Measurements from ENCODE around the gene FAAP20.

Gene FAAP20

DNA sequence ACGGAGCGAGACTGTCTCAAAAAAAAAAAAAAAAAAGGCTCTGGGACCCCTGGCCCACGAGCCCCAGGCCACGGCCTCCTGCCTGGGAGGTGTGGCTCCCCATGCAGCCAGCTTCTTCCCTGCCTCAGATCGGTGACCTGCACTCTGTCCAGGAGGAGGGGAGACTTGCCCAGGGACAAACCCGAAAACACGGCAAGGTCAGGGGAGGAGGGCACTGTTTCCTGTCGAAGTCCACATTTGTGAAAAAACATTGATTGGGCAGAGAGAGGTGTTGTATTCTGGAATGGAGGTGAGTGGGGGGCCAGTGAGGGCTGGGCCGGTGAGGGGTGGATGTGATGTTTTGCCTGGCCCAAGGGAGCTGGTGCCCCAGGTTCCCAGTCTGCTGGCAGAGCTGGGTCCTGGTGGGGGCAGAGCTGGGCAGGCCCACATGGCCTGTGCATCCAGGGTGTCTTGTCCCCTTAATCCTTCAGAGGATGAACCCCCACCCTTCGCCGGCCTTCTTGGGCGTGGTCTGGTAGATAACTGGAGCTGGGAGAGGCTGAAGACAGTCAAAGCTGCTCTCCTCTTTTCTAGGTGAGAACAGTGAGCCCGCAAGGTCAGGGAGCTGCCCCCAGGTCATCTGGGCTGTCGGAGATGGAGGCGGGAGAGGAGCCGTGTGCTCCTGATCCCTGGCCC lies 12.4 kb upstream of the FAAP20 start:
- H3K36me3 ChIP-seq (ENCODE audit: control insufficient read depth in 1 of 2, insufficient read depth in 2 of 2, low read length in 2 of 2) = no peaks in the 10 kb centered on the region
- H3K27me3 ChIP-seq (ENCODE audit: low read depth, low read length) = no peaks in the 10 kb centered on the region
- peaks cover 0 to 47% of the 10 kb centered on the region in 2 donors for H3K4me1 ChIP-seq (ENCODE audit: control insufficient read depth in 1 of 2, insufficient read depth in 2 of 2, low read length in 2 of 2)
- H3K4me3 ChIP-seq (ENCODE audit: low read depth in 1 of 2, low read length in 2 of 2) = peak overlapping the region in 1 of 2 donors; percentile 36
- no peaks in the 10 kb centered on the region for H3K9me3 ChIP-seq (ENCODE audit: control insufficient read depth in 1 of 2, low read length in 2 of 2)
- H3K27ac ChIP-seq (ENCODE audit: low read length) = peak overlapping the region; percentile 39

DNA sequence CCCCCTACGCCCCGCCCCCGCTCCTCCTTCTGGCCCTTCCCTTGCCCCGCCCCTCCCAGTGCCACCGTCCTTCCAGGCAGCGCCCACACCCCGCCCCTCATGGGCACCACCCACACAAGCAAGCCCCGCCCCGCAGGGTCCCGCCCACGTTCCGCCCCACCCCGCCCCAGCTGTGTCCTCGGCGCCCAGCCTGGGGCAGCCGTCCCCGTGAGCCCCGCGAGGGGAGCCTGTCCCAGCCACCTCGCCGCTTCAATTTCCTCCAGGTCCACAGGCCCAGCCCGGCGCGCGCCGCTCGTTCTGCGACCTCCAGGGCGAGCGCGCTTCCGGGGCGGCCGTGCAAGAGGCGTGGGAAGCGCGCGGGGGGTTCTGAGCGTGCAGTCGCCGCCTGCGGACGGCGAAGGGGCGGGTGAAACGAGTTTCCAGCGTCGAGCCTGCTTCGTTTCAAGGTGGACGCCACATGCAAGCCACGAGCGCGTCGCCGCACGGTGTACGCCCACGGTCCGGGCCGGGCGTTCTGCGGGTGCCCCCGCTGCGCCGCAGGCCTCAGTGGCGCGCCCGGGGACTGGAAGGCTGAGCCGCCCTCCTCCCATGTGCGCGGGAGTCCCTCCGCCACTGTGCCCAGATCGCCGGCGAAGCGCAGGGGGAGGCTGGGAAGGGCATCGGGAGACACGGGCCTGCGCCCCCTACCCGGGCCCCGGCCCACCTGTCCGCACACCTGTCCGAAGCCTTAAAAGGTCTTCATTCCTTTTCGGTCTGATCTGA lies 10.8 kb upstream of the FAAP20 start:
- no peaks in the 10 kb centered on the region for H3K9me3 ChIP-seq (ENCODE audit: control insufficient read depth in 1 of 2, low read length in 2 of 2)
- H3K36me3 ChIP-seq (ENCODE audit: control insufficient read depth in 1 of 2, insufficient read depth in 2 of 2, low read length in 2 of 2) = no peaks in the 10 kb centered on the region
- no peaks in the 10 kb centered on the region for H3K27me3 ChIP-seq (ENCODE audit: low read depth, low read length)
- peak overlapping the region; percentile 7 to 63 for H3K4me3 ChIP-seq (ENCODE audit: low read depth in 1 of 2, low read length in 2 of 2)
- H3K4me1 ChIP-seq (ENCODE audit: control insufficient read depth in 1 of 2, insufficient read depth in 2 of 2, low read length in 2 of 2) = peaks cover 0 to 54% of the 10 kb centered on the region in 2 donors
- H3K27ac ChIP-seq (ENCODE audit: low read length) = no peak overlapping the region

DNA sequence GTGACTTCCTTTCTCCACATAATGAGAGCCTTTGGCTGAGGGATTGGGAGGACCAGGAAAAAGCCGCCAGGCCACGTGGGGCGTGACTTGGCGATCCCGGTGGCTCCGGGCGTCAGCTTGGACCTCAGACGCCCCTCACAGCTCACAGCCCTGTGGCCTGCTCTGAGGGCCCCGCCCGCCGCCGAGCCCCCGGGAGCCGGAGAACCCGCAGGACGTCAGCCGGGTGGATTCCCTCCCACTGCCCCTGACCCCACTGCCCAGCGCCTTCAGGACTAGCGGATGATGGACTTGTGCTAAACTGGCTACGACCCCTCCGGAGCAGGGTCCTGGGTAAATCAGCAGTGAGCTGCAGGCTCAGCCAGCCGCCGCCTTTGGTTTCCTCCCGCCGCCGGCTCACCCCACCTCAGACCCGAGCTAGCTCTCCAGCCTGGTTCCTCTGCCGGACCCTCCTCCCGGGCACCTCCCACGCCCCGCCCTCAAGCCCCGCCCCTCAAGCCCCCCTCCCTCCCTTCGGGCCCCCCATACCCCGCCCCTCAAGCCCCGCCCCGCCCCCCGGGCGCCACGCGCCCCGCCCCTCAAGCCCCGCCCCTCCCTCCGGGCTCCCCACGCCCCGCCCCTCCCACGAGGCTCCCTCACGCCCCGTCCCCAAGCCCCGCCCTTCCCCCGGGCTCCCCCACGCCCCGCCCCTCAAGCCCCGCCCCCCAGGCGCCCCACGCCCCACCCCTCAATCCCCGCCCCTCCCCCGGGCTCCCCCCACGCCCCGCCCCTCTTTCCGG lies 10.0 kb upstream of the FAAP20 start:
- Histone ChIP-seq H3K27ac (ENCODE audit: low read length) (no peak overlapping the region), H3K4me1 (ENCODE audit: control insufficient read depth in 1 of 2, insufficient read depth in 2 of 2, low read length in 2 of 2) (peaks cover 0 to 56% of the 10 kb centered on the region in 2 donors)

DNA sequence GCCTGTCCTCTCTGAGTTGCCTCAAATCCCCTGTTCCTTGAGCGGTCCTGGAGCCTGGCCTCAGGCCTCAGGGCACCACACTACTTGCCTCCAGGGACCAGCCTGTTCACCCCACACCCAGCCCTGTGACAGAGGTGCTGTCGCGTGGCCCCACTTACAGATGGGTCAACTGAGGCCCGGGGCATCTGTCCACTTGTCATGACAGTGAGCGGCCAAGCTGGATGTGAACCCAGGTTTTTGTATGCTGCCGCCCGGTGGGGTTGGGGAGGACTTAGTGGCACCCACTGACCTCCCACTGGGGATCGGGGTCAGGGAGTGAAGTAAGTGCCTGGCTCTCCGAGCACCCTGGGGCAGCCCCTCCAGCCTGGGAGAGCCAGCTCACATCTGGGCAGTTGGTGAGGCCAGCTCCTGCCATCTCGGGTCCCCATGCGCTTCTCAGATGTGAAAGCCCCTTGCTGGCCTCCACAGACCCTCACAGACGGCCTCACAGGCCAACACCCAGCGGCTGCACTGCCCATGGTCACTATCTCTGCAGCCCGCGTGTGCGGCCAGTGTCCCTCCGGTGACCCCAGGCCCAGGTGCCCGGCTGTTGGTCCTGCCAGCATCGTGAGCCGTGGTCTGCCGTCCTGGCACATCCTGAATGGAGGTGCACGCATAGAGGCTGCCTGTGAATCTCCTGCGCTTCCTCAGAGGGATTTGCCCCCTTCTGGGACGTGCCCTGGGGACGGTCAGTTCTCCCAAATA lies 9.3 kb upstream of the FAAP20 start:
- Histone ChIP-seq H3K27ac (ENCODE audit: low read length) (no peak overlapping the region), H3K27me3 (ENCODE audit: low read depth, low read length) (no peaks in the 10 kb centered on the region), H3K36me3 (ENCODE audit: control insufficient read depth in 1 of 2, insufficient read depth in 2 of 2, low read length in 2 of 2) (no peaks in the 10 kb centered on the region), H3K4me3 (ENCODE audit: low read depth in 1 of 2, low read length in 2 of 2) (peak overlapping the region; percentile 9 to 57), H3K9me3 (ENCODE audit: control insufficient read depth in 1 of 2, low read length in 2 of 2) (no peaks in the 10 kb centered on the region), H3K4me1 (ENCODE audit: control insufficient read depth in 1 of 2, insufficient read depth in 2 of 2, low read length in 2 of 2) (peaks cover 2 to 56% of the 10 kb centered on the region in 2 donors)

More for the DNA sequence above, 10.0 kb upstream of the FAAP20 start:
- Histone ChIP-seq H3K4me3 (ENCODE audit: low read depth in 1 of 2, low read length in 2 of 2) (peak overlapping the region; percentile 9 to 57), H3K9me3 (ENCODE audit: control insufficient read depth in 1 of 2, low read length in 2 of 2) (no peaks in the 10 kb centered on the region), H3K27me3 (ENCODE audit: low read depth, low read length) (no peaks in the 10 kb centered on the region), H3K36me3 (ENCODE audit: control insufficient read depth in 1 of 2, insufficient read depth in 2 of 2, low read length in 2 of 2) (no peaks in the 10 kb centered on the region)

DNA sequence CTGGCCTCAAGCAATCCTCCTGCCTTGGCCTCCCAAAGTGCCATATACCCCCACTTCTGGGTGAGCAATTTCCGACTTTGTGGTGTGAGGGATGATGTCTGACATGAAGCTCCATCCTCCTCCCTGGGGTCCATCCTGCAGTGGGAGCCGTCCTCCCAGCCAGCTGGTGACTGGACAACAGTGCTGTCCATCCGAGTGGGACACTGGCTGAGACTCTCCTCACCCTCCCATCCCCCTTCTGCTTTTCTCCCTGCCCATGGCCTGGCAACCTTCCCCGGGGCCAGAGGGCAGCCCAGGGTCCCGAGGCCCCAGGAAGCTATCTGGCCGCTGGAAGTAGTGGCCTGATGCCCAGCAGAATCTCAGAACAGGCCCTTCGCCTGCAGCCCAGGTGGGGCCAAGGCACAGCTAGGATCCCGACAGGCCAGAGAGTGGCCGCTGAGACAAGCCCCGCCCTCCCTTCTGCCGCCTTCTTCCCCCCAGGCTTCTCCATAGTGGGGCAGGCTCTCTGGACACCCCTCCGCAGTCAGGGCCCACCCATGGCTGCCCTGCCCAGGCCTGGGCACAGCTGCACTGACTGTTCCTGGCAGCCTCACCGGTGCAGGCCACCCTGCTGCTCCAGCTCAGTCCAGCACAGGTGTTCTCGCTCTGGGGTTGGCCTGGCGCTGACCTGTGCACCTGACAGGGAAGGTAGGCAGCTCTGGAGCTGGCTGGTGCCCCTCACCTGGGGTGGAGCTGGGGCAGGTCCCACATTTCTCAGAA lies 8.4 kb upstream of the FAAP20 start:
- H3K27ac ChIP-seq (ENCODE audit: low read length) = no peak overlapping the region
- H3K36me3 ChIP-seq (ENCODE audit: control insufficient read depth in 1 of 2, insufficient read depth in 2 of 2, low read length in 2 of 2) = no peaks in the 10 kb centered on the region
- H3K4me1 ChIP-seq (ENCODE audit: control insufficient read depth in 1 of 2, insufficient read depth in 2 of 2, low read length in 2 of 2) = peaks cover 3 to 52% of the 10 kb centered on the region in 2 donors
- no peaks in the 10 kb centered on the region for H3K27me3 ChIP-seq (ENCODE audit: low read depth, low read length)
- H3K9me3 ChIP-seq (ENCODE audit: control insufficient read depth in 1 of 2, low read length in 2 of 2) = no peaks in the 10 kb centered on the region
- H3K4me3 ChIP-seq (ENCODE audit: low read depth in 1 of 2, low read length in 2 of 2) = no peak overlapping the region

DNA sequence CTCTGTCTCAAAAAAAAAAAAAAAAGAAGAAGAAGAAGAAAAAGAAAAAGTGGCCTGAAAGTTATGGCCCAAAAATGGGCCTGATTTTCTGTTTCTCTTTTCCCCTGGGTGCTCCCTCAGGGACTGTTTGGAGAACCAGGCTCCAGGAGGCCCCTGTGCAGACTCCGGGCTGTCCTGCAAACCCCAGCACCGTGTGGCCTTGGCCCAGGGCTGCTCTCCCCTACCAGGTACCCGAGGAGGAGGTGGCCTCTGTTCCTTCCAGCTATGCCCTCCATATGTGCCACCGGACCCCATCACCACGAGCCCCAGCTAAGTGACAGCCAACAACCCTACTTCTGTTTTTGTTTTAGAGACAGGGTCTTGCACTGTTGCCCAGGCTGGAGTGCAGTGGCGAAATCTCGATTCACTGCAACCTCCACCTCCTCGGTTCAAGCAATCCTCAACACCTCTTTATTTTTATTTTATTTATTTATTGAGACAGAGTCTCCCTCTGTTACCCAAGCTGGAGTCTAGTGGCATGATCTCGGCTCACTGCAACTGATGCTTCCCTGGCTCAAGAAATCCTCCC lies 7.5 kb upstream of the FAAP20 start:
- Histone ChIP-seq H3K27me3 (ENCODE audit: low read depth, low read length) (no peaks in the 10 kb centered on the region), H3K27ac (ENCODE audit: low read length) (no peak overlapping the region), H3K4me3 (ENCODE audit: low read depth in 1 of 2, low read length in 2 of 2) (no peak overlapping the region), H3K9me3 (ENCODE audit: control insufficient read depth in 1 of 2, low read length in 2 of 2) (no peaks in the 10 kb centered on the region), H3K36me3 (ENCODE audit: control insufficient read depth in 1 of 2, insufficient read depth in 2 of 2, low read length in 2 of 2) (no peaks in the 10 kb centered on the region), H3K4me1 (ENCODE audit: control insufficient read depth in 1 of 2, insufficient read depth in 2 of 2, low read length in 2 of 2) (peaks cover 3 to 43% of the 10 kb centered on the region in 2 donors)

DNA sequence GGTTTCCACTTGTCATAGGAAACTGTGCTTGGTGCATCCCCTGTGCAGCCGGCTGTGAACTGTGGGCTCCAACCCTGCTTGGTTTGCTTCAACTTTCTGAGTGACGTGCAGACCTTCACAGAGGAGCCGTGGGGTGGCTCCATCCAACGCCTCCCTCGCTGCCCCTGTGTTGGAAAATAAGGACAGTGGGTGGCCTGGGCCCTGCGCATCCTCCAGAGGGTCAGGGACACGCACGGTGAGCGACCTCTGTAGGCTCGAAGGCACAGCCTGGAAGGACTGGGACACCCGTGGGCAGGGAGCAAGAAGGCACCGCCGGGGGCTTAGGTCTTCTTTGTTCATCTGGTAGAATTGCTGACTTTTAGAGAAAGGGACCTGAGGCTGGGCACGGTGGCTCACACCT lies 6.5 kb upstream of the FAAP20 start:
- no peaks in the 10 kb centered on the region for H3K9me3 ChIP-seq (ENCODE audit: control insufficient read depth in 1 of 2, low read length in 2 of 2)
- H3K27me3 ChIP-seq (ENCODE audit: low read depth, low read length) = no peaks in the 10 kb centered on the region
- peaks cover 3 to 40% of the 10 kb centered on the region in 2 donors for H3K4me1 ChIP-seq (ENCODE audit: control insufficient read depth in 1 of 2, insufficient read depth in 2 of 2, low read length in 2 of 2)
- no peak overlapping the region for H3K4me3 ChIP-seq (ENCODE audit: low read depth in 1 of 2, low read length in 2 of 2)
- H3K27ac ChIP-seq (ENCODE audit: low read length) = no peak overlapping the region
- no peaks in the 10 kb centered on the region for H3K36me3 ChIP-seq (ENCODE audit: control insufficient read depth in 1 of 2, insufficient read depth in 2 of 2, low read length in 2 of 2)

DNA sequence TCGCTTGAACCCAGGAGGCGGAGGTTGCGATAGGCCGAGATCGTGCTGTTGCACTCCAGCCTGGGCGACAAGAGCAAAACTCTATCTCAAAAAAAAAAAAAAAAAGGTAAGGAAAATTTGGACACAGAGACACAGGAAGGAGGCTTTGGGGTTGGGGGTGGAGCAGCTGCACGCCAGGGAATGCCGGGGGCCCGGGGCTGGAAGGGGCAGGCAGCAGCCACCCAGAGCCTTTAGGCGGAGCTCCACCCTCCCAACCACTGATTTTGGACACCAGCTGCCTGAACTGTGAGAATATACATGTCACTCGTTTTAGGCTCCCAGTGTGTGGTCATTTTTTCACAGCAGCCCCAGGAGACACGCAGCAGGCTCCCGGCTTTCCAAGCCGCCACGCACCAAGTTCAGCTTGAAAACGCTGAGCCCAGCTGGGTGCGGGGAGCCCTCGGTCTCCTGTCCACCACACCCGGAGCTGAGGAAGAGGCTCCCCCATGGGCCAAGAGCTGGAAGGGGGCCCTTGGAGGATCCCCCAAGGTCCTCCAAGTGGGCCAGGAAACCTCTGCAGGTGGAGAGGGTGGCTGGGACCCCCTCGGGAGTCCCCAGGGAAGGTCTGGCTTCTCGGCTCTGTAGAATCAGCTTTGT lies 5.9 kb upstream of the FAAP20 start:
- H3K36me3 ChIP-seq (ENCODE audit: control insufficient read depth in 1 of 2, insufficient read depth in 2 of 2, low read length in 2 of 2) = no peaks in the 10 kb centered on the region
- H3K27me3 ChIP-seq (ENCODE audit: low read depth, low read length) = no peaks in the 10 kb centered on the region
- H3K27ac ChIP-seq (ENCODE audit: low read length) = no peak overlapping the region
- H3K9me3 ChIP-seq (ENCODE audit: control insufficient read depth in 1 of 2, low read length in 2 of 2) = no peaks in the 10 kb centered on the region
- no peak overlapping the region for H3K4me3 ChIP-seq (ENCODE audit: low read depth in 1 of 2, low read length in 2 of 2)
- H3K4me1 ChIP-seq (ENCODE audit: control insufficient read depth in 1 of 2, insufficient read depth in 2 of 2, low read length in 2 of 2) = peaks cover 3 to 40% of the 10 kb centered on the region in 2 donors

DNA sequence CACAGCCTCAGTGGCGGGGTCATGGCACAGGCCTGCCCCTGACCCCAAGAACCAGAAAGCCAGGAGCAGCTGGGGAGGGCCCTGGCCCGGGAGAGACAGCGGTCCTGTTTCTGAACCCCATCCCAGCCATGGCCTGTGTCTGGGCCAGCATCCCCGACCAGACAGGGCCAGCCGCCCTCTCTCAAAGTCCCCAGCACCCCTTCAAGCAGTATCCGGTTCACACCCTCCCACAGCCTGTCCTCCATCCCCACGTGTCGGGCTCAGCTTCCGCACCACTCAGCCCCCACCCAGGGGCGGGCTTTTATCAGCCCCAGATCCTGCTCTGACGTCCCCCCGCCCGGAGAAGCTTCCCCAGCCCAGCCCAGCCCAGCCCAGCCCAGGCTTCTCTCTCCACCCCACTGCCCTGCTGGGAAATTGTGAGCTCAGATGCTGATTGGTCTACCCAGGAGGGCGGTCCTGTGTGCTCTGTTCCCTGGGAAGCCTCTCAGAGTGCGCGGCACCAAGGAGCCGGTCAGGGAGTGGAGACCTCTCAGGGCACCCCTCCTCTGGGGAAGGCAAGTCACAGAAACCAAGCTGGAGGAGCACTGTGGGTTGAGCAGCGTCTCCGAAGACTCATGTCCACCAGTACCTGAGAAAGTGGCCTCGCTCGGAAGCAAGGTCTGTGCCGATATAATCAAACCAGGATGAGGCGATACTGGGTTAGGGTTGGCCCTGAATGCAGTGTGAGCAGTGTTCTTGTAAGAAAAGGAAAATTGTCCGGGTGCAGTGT lies 4.7 kb upstream of the FAAP20 start:
- peak overlapping the region; percentile 67 for H3K27ac ChIP-seq (ENCODE audit: low read length)
- H3K9me3 ChIP-seq (ENCODE audit: control insufficient read depth in 1 of 2, low read length in 2 of 2) = no peaks in the 10 kb centered on the region
- H3K36me3 ChIP-seq (ENCODE audit: control insufficient read depth in 1 of 2, insufficient read depth in 2 of 2, low read length in 2 of 2) = no peaks in the 10 kb centered on the region
- H3K27me3 ChIP-seq (ENCODE audit: low read depth, low read length) = no peaks in the 10 kb centered on the region
- peak overlapping the region; percentile 59 to 73 for H3K4me3 ChIP-seq (ENCODE audit: low read depth in 1 of 2, low read length in 2 of 2)
- peaks cover 3 to 43% of the 10 kb centered on the region in 2 donors for H3K4me1 ChIP-seq (ENCODE audit: control insufficient read depth in 1 of 2, insufficient read depth in 2 of 2, low read length in 2 of 2)

Measured in muscle layer of duodenum (tissue), 2 donors.